GM21381 (cell line): ENCODE results near the gene WDR44.
"Not testable (repeated sequence)": the region's sequence is repeated elsewhere in the genome, so short reads cannot be mapped to it uniquely, and the experiment has no call there.

ENCODE experiments used
- ATAC-seq: cut with Tn5 transposase; IDR thresholded peaks from one replicate; pipeline ENCODE4 v1.9.1; 2021; ENCODE audit warnings: mild to moderate bottlenecking, moderate library complexity; ENCODE audit not compliant: unreplicated experiment

The WDR44 gene, protein sequence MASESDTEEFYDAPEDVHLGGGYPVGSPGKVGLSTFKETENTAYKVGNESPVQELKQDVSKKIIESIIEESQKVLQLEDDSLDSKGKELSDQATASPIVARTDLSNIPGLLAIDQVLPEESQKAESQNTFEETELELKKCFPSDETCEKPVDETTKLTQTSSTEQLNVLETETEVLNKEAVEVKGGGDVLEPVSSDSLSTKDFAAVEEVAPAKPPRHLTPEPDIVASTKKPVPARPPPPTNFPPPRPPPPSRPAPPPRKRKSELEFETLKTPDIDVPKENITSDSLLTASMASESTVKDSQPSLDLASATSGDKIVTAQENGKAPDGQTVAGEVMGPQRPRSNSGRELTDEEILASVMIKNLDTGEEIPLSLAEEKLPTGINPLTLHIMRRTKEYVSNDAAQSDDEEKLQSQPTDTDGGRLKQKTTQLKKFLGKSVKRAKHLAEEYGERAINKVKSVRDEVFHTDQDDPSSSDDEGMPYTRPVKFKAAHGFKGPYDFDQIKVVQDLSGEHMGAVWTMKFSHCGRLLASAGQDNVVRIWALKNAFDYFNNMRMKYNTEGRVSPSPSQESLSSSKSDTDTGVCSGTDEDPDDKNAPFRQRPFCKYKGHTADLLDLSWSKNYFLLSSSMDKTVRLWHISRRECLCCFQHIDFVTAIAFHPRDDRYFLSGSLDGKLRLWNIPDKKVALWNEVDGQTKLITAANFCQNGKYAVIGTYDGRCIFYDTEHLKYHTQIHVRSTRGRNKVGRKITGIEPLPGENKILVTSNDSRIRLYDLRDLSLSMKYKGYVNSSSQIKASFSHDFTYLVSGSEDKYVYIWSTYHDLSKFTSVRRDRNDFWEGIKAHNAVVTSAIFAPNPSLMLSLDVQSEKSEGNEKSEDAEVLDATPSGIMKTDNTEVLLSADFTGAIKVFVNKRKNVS

DNA sequence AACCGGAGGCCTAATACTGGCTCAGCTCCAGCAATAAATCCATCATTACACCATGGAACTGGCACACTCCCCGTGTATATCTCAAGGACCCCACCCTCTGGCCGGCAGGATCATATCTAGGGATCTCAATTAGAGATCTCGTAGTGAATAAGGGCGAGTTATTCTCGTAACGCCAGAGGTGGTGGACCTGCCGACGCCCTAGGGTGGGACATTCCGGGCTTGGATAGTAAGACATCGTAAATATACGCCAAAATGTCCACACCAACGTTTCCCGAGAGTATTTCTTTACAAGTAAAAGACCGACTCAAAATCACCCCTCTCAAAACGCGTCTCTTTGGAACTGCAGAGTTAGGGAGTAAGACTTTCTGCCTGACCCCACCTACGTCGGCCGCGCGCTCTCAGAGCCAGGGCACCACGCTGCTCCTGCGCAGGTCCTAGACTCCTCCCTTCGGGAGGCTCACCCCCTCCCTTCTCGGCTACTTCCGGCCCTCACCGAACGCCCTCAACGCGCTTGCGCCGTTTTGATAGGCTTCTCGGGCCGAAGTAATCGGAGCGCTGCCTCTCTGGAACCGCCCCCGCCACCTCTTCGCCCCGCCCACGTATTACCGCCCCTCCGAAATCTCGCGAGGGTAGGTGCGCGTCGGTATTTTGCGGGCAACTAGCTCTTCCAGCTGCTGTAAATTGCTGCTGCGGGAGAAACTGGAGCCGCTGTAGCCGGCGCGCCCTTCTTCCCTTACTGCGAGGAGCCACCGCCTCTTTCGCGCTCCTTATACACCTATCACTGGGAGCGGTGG, at the start of gene WDR44:
Gene WDR44 (plus strand): TSS at position 643 of the 794 bp plus-strand sequence. CDS start 398 bp downstream, outside the sequence.
- ATAC-seq = peak; percentile 86

DNA sequence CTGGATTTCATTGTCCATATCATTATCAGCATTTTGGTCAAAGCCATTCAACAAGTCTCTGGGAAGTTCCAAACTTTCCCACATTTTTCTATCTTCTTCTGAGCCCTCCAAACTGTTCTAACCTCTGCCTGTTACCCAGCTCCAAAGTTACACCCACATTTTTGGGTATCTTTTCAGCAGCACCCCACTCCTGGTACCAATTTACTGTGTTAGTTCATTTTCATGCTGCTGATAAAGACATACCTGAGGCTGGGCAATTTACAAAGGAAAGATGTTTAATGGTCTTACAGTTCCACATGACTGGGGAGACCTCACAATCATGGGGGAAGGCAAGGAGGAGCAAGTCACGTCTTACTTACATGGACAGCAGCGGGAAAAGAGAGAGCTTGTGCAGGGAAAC, 40.1 kb upstream of the WDR44 start:
- not testable (repeated sequence) for ATAC-seq

DNA sequence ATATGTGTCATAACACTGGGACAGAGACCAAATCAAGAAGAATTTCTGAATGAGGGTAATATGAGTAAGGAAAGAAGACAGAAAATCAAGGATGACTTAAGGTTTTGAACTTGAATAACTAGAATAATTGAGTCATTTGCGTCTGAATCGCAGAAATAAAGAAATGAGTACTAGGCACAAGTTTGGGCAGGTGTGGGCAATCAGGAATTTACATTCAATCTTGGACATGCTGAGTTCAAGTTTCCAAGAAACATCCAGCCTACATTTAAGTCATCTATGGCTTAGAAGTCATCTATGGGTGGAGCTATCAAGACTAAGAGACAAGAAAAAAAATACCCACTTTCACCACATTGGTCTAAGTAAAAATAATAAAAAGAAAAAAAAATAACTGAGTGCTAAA, 30.4 kb upstream of the WDR44 start:
- ATAC-seq = no peak

DNA sequence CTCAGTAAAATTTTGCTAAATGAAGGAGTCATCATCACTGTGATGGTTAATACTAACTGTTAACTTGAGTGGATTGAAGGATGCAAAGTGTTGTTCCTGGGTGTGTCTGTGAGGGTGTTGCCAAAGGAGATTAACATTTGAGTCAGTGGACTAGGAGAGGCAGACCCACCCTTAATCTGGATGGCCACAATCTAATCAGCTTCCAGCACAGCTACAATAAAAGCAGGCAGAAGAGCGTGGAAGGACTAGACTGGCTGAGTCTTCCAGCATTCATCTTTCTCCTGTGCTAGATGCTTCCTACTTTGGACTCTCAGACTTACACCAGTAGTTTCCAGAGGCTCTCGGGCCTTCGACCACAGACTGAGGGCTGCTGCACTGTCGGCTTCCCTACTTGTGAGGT, 21.3 kb upstream of the WDR44 start:
- ATAC-seq = no peak

DNA sequence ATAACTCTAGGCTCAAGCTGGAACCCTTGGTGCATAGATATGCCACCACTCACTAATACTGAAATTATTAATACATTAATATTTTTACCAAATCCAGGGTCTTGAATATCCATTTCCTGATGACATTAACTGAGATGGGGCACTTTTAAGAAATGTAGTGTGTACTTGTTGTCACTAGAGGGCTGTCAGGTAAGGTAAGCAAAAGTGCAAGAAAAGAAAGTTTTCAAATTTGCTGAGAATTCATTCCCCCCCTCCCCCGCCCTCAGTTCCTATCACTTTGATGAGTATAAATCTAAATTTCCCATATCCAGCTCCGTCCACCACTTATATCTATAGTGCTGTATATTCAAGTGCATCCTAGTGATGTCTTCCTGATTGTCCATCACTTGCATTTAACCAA, 20.5 kb upstream of the WDR44 start:
- ATAC-seq = no peak

DNA sequence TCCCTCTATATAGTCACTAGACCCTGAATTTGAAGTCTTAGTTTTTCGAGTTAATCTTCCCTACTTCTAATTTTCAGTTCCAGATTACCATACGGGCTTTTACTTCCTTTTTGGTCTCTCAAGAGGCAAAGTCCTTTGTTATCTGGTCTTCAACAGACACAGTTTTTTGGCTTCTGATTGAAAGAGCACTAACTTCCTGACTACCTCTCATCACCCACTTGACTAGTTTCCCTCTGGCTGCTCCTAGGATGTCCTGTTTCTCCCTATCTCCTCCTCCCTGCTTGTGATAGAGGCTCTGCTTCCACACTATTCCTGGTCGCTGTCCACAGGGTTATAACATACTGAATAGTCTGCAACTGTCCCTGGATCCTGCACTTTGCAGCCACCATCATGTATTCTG, 16.7 kb upstream of the WDR44 start:
- no peak for ATAC-seq

DNA sequence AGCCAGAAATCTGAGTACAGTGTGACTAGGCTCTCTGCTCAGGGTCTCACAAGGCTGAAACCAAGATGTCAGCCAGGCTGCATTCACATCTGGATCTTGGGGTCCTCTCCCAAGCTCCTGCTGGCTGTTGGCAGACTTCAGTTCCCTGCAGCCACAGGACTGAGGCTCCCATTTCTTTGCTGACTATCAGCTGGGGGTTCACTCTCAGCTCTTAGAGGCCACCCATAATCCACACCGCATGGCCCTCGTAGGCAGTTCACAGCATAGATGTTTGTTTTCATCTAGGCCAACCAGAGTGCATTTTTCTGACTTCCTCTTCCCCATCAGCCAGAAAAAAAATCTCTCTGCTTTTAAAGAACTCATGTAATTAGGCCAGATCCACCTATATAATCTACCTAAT, 8.2 kb upstream of the WDR44 start:
- ATAC-seq = no peak

DNA sequence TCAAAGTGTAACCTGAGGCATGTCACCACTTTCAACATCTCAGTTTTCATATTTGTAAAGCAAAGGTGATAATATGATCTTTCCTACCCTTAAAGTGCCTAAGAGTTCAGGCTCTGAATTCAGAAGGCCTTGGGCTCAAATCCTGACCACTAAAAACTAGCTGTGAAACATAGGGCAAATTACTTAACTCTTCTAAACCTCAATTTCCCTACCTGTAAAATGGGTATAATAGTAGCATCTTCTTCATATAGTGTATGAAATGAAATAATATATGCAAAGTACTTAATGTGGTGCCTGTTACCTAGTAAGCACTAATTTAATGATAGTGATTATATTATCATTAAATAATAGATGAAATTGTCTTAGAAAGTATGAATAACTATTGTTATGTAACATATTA, 7.0 kb upstream of the WDR44 start:
- ATAC-seq = no peak

DNA sequence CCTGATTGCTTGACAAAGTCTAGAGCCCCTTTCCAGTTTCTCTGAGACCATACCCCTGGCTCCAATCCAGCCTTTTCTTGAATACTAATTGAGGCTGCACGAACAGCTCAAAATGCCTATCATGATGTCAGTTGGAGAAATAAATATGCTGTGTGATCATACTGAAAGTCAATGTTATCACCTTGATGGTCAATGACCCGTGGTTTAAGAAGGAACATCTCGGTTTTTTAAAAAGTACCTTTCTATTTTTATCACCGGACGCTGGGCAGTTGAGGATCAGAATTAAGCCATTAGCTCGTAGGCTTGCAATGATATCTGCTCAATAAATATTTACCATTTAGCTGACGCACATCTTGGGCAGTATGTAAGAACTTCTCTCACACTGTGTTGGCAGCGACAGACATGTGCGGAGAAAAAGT, 852 bp upstream of the WDR44 start:
- peak; percentile 6 for ATAC-seq

DNA sequence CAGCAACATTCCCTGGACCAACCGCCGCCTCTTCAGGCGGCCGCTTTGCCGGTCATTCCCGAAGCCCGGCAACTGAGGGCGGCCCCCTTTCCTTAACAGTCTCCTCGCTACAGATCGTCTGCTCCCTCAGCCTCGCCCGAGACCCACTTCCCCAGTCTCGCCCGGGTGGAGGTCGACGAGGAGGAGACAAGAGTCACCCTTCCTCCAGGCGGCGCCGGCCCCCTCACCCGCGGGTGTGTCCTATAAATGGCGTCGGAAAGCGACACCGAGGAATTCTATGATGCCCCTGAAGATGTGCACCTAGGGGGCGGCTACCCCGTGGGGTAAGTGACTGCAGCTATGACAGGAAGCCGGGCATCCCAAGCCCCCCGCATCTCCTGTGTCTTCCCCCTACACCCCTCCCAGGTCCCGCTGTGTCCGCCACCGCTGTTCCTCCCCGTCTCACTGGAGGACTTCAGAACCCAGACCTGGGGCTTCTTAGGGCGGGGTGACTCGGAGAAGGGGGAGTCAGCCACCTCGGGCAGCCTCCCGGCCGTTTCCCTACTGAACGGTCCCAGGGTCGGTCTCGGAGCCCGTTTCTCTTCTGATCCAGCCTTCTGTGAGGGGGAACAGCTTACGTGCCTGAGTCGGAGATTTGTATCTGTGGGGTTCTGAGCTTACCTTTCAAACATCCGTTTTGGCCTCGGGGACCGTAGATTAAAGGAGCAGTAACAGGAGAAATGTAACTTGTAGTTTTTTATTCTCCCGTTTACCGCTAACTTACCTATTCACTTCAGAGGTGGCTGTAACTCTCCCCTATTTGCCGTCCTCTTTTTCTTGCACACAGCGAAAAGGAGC, 570 bp downstream of the WDR44 start:
- peak; percentile 20 for ATAC-seq

DNA sequence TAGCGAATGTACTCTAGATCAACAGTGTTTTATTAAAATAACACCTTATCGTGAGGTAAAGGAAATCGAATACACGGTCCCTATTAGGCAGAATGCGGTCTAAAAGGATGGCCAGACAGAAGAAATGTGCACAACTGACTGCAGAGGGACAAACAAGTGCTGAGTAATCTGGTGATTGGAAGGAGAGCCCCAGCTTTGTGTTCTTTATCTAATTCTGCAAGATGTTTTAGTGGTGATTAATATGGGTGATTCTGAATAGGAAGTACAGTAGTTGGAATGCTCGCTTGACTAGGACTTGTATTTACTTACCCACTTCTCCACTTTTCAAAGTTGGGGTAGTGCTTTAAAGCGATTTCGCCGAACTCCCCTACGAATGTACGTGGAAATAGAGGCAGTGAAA, 1.2 kb downstream of the WDR44 start:
- ATAC-seq = no peak

DNA sequence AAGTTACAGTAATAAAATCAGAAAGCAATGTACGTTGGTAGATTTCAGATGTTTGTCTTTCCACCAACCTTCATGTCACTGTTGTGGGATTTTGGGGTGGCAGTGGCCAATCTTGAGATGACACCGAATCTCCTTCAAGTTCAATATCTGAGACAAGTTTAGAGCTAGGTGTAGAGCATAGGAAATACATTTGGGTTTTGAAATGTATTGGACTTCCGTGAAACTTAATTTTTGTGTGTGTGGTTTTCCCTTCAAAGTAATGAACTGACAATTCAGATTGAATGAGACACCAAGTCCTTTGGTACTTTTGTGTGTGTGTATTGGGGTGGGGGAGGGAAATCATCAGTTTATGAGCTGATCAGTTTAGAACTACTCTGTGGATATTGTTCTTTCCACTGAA, 1.8 kb downstream of the WDR44 start:
- ATAC-seq = no peak

DNA sequence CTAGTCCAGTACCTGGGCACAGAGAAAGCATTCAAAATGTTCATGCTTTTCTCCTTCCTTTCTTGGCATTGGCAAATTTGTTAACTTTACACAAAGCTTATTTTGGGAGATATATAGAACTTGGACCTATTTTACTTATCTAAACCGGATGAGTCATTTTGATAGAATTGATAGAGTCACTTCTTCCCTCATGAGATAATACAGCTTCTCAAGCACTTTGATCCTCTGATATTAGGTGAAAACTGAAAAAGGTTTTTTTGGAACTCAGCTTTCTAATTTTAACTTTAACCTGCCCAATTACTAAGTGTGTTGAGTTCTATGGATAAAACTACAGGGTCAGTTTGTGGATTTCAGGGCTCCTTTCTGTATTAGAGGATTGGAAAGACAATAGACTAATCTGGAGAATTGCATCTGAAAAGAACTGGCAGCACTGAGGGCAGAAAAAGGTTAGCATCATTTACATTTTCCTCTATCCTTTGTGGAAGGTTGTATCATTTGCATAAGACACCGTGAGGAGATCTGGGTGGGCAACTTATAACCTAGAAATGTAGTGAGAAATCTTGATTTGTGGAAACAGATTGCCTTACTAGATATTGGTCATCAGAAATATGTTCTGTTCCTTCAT, 2.4 kb downstream of the WDR44 start:
- no peak for ATAC-seq

DNA sequence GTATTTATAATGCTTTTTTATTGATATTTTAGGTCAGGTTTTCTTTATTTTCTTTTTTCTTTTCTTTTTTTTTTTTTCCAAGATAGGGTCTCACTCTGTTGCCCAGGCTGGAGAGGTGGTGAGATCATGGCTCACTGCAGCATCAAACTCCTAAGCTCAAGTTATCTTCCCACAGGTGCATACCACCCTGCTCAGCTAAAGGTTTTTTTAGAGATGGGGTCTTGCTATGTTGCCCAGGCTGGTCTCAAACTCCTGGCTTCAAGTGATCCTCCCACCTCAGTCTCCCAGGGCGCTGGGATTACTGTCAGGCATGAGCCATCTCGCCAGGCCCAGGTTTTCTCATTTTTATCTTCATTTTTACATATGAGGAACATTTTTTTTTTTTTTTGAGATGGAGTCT, 3.3 kb downstream of the WDR44 start:
- no peak for ATAC-seq

DNA sequence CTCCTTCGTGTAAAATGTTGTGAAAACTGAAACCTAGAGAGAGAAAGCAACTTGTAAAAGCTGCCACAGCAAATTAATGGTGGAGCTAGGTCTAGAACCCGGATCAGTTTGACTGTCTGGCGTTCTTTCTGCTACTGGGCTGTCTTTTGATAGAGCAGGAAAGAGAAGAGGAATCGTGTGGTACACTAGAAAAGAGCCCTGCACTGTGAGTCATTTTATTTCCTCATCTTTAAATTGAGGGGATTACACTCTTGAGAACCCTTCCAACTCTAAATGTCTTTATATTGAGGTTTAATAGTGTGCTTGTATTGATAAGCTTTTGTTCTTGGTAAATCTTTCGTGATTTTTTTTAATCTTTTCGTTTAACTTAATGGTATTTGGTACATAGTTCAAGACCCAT, 4.3 kb downstream of the WDR44 start:
- no peak for ATAC-seq

DNA sequence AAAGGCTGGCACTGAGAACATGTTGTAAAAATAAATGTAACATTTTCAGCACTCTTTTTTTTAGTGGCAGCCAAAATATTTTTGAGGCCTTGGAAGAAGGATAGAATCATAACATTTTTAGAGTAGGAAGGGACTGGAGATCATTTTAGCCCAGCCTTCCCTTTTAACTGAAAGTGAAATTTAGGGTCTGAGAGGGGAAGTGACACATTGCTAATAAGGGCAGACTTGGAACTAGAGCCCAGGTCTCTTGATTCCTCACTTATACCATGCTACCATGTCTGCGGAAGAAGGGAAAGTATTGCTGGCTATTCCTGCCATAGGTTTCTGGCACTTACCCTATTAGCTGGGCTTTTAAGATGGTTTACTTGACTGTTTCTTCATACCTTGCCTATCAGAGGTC, 4.8 kb downstream of the WDR44 start:
- ATAC-seq = no peak

DNA sequence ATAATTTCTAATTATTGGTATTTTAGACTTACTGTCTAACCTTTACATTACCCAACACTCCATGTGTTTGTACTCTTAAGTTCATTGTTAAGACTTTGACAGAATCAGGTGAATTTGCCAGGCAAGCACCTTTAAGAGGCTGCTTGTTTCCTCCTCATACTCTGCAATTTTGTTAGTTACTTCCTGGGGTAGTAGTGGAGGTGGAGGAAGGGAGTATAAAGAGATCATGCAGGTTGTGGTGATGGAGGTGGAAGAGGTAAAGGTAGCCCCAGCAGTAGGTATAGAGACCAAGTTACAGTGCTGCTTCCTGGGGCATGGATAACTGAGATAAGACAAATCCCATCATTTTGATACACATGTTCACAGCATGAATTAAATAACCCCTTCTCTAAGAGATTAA, 6.7 kb downstream of the WDR44 start:
- no peak for ATAC-seq

DNA sequence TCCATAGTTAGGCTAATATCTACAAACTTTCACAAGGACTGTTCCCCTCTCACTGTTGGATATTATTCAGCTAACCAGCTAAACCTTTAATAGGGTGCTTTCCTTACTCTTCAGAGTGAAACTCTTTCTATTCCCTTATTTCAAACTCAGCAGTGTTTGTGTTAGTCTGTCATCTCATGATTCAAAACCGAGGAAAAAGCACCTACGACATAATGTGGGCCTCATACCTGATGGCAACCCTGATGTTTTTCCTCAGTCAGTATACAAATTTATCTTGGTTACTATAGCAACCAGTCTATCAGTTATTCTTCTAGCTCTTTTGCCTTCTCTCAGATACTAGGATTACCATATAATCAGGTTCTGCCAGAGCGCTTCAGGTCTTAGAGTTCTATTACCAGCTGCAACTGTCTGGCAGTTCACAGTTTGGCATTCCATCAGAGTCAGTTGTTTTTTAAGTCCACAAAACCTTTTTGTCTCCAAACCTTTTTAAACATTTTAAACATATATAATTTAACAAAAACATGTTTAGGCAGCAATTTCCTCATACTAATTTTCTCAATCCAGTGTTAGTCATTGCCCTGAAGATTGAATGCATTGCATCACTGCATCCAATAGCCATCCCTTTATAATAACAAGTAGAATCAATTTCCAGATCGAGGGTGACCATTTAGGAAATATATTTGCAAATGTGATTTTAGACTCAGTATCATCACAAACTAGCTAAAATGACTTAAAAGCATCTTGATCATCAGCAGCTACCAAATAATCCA, 7.4 kb downstream of the WDR44 start:
- no peak for ATAC-seq
